ENCODE measurements around the gene KCNMB3. TPM values are rescaled to one million over a fixed set of nuclear protein-coding genes. Genes with fewer than 3 reads are reported as not detected.
"Not testable (repeated sequence)": the region's sequence is repeated elsewhere in the genome, so short reads cannot be mapped to it uniquely, and the experiment has no call there.

Gene KCNMB3
- total RNA-seq, 1 donor from 2014 or later = 2.4 TPM

- H3K36me3 Mint-ChIP-seq = peaks cover 6% of the 10 kb centered on the region
- DNase-seq (ENCODE audit: extremely low spot score, unreplicated experiment) = no peak
- TF ChIP-seq CTCF (conservative IDR thresholded peaks at IDR 0.05) = no peak
- H3K27me3 Mint-ChIP-seq = no peaks in the 10 kb centered on the region
- no peaks in the 10 kb centered on the region for H3K4me1 Mint-ChIP-seq (ENCODE audit: unreplicated experiment)
- H3K9me3 Mint-ChIP-seq = peaks cover 13% of the 10 kb centered on the region
- H3K27ac Mint-ChIP-seq = peak overlapping the region; percentile 40
- peak overlapping the region; percentile 46 for H3K4me3 Mint-ChIP-seq
Observed at GRCh38 chr3:179264449-179264848, 13.5 kb upstream of the KCNMB3 start.

GRCh38 chr3:179263134-179263533 is 12.2 kb upstream of the KCNMB3 start:
- Mint-ChIP-seq H3K9me3 (peaks cover 20% of the 10 kb centered on the region), H3K4me1 (ENCODE audit: unreplicated experiment) (no peaks in the 10 kb centered on the region), H3K27me3 (no peaks in the 10 kb centered on the region), H3K36me3 (peaks cover 7% of the 10 kb centered on the region), H3K27ac (no peak overlapping the region), H3K4me3 (no peak overlapping the region)
- no peak for TF ChIP-seq CTCF (conservative IDR thresholded peaks at IDR 0.05)
- DNase-seq (ENCODE audit: extremely low spot score, unreplicated experiment) = no peak

- peak; percentile 79 for DNase-seq (ENCODE audit: extremely low spot score, unreplicated experiment)
- Mint-ChIP-seq H3K4me3 (peak overlapping the region; percentile 88), H3K27ac (no peak overlapping the region), H3K27me3 (no peaks in the 10 kb centered on the region), H3K36me3 (peaks cover 7% of the 10 kb centered on the region), H3K9me3 (peaks cover 20% of the 10 kb centered on the region), H3K4me1 (ENCODE audit: unreplicated experiment) (no peaks in the 10 kb centered on the region)
- no peak for TF ChIP-seq CTCF (conservative IDR thresholded peaks at IDR 0.05)
Observed at GRCh38 chr3:179260949-179261765, 10.2 kb upstream of the KCNMB3 start.

- H3K9me3 Mint-ChIP-seq = peaks cover 20% of the 10 kb centered on the region
Observed at GRCh38 chr3:179259959-179260756, 9.2 kb upstream of the KCNMB3 start.

GRCh38 chr3:179258820-179259219 is 7.9 kb upstream of the KCNMB3 start:
- no peak for DNase-seq (ENCODE audit: extremely low spot score, unreplicated experiment)
- Mint-ChIP-seq H3K4me1 (ENCODE audit: unreplicated experiment) (no peaks in the 10 kb centered on the region), H3K4me3 (no peak overlapping the region), H3K27me3 (no peaks in the 10 kb centered on the region), H3K36me3 (peaks cover 11% of the 10 kb centered on the region), H3K9me3 (peaks cover 20% of the 10 kb centered on the region), H3K27ac (no peak overlapping the region)
- no peak for TF ChIP-seq CTCF (conservative IDR thresholded peaks at IDR 0.05)

More at GRCh38 chr3:179259959-179260756, 9.2 kb upstream of the KCNMB3 start:
- H3K36me3 Mint-ChIP-seq = peaks cover 11% of the 10 kb centered on the region
- not testable (repeated sequence) for H3K27ac Mint-ChIP-seq; DNase-seq (ENCODE audit: extremely low spot score, unreplicated experiment); H3K27me3 Mint-ChIP-seq; H3K4me1 Mint-ChIP-seq (ENCODE audit: unreplicated experiment)
- H3K4me3 Mint-ChIP-seq = peak overlapping the region; percentile 79

- Mint-ChIP-seq H3K9me3 (peaks cover 20% of the 10 kb centered on the region), H3K36me3 (peaks cover 11% of the 10 kb centered on the region)
- not testable (repeated sequence) for H3K27me3 Mint-ChIP-seq; H3K27ac Mint-ChIP-seq; DNase-seq (ENCODE audit: extremely low spot score, unreplicated experiment); H3K4me3 Mint-ChIP-seq; H3K4me1 Mint-ChIP-seq (ENCODE audit: unreplicated experiment)
Observed at GRCh38 chr3:179257742-179258141, 6.8 kb upstream of the KCNMB3 start.
